ENCODE results near the gene MATN1. TPM values are rescaled to one million over a fixed set of nuclear protein-coding genes. Genes with fewer than 3 reads are reported as not detected.
"Not testable (repeated sequence)": the region's sequence is repeated elsewhere in the genome, so short reads cannot be mapped to it uniquely, and the experiment has no call there.

The MATN1 gene
- total and polyA plus RNA-seq, 2 experiments from 2014 or later, result 0.36 to 1.4 TPM

DNA sequence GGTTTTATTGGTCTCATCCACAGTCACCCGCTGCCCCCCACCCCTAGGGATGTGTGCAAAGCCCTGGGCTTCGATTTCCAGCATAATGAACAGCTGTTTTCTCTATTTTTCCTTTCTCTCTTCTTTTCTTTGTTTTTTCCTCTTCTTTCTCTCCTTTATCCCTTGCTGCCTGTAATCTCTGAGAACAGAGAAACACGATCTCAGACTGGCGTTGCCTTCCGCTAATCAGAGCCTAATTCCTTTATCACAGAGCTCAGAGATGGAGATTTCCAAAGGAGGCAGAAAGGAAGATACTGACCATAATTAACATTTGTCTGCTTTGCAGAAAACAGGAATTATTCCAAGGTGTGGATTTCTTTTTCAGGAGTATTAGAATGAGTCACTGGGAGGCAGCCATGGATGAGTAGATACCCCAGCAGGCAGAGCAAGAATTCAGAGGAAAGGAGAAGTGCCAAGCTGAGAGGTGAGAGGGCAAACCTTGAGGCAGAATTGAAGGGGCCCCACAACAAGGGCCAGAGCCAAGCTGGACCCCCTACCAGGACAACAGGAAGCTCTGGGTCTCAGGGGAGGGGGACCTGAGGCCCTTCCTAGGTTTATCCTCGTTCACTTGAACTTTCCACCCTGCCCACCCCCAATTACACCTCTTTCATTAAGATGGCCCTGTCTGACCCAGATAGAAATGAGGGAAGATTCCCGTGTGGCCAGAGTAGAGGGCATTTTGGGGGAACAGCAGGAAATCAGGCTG lies 33.3 kb downstream of the MATN1 start:
- Histone ChIP-seq H3K27ac (no peak overlapping the region), H3K27me3 (no peaks in the 10 kb centered on the region), H3K9me3 (ENCODE audit: low read depth) (no peaks in the 10 kb centered on the region), H3K4me3 (no peak overlapping the region), H3K4me1 (ENCODE audit: low read depth) (peaks cover 14% of the 10 kb centered on the region), H3K36me3 (no peaks in the 10 kb centered on the region)
- TF ChIP-seq, protein P1, sequence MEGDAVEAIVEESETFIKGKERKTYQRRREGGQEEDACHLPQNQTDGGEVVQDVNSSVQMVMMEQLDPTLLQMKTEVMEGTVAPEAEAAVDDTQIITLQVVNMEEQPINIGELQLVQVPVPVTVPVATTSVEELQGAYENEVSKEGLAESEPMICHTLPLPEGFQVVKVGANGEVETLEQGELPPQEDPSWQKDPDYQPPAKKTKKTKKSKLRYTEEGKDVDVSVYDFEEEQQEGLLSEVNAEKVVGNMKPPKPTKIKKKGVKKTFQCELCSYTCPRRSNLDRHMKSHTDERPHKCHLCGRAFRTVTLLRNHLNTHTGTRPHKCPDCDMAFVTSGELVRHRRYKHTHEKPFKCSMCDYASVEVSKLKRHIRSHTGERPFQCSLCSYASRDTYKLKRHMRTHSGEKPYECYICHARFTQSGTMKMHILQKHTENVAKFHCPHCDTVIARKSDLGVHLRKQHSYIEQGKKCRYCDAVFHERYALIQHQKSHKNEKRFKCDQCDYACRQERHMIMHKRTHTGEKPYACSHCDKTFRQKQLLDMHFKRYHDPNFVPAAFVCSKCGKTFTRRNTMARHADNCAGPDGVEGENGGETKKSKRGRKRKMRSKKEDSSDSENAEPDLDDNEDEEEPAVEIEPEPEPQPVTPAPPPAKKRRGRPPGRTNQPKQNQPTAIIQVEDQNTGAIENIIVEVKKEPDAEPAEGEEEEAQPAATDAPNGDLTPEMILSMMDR (IDR thresholded peaks at IDR 0.05; ENCODE audit: low read depth, low read length), result no peak
- no peak for DNase-seq (ENCODE audit: low read depth in 1 of 2, low spot score in 1 of 2)

GRCh38 chr1:30688920-30689794 lies 34.2 kb downstream of the MATN1 start:
- Histone ChIP-seq H3K27me3 (no peaks in the 10 kb centered on the region), H3K36me3 (no peaks in the 10 kb centered on the region), H3K27ac (no peak overlapping the region), H3K9me3 (ENCODE audit: low read depth) (no peaks in the 10 kb centered on the region), H3K4me1 (ENCODE audit: low read depth) (peaks cover 14% of the 10 kb centered on the region), H3K4me3 (no peak overlapping the region)
- no peak for DNase-seq (ENCODE audit: low read depth in 1 of 2, low spot score in 1 of 2)
- TF ChIP-seq, protein P1 (IDR thresholded peaks at IDR 0.05; ENCODE audit: low read depth, low read length), result no peak

DNA sequence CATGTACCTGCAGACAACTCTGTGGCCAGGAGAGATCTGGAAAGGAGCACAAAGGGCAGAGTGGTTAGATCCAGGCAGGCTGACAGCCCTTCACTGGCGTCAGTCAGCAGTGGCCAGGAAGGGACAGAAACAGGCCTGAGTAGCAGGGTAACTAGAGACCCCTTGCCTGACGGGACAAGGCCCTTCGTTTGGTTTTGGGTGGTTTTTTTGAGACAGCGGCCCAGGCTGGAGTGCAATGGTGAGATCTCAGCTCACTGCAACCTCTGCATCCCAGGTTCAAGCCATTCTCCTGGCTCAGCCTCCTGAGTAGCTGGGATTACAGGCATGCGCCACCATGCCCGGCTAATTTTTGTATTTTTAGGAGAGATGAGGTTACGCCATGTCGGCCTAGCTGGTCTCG lies 34.9 kb downstream of the MATN1 start:
- H3K4me1 ChIP-seq (ENCODE audit: low read depth), result peaks cover 14% of the 10 kb centered on the region
- not testable (repeated sequence) for H3K9me3 ChIP-seq (ENCODE audit: low read depth); H3K4me3 ChIP-seq; H3K36me3 ChIP-seq; DNase-seq (ENCODE audit: low read depth in 1 of 2, low spot score in 1 of 2); H3K27me3 ChIP-seq; H3K27ac ChIP-seq

- no peaks in the 10 kb centered on the region for H3K9me3 ChIP-seq (ENCODE audit: low read depth)
- H3K4me3 ChIP-seq, result no peak overlapping the region
- TF ChIP-seq, protein P1 (IDR thresholded peaks at IDR 0.05; ENCODE audit: low read depth, low read length), result no peak
- DNase-seq (ENCODE audit: low read depth in 1 of 2, low spot score in 1 of 2), result no peak
- no peak overlapping the region for H3K27ac ChIP-seq
- peaks cover 14% of the 10 kb centered on the region for H3K4me1 ChIP-seq (ENCODE audit: low read depth)
- H3K36me3 ChIP-seq, result no peaks in the 10 kb centered on the region
- no peaks in the 10 kb centered on the region for H3K27me3 ChIP-seq
Observed at GRCh38 chr1:30687886-30688285, 35.5 kb downstream of the MATN1 start.

- H3K4me3 ChIP-seq, result no peak overlapping the region
- no peaks in the 10 kb centered on the region for H3K36me3 ChIP-seq
- no peaks in the 10 kb centered on the region for H3K9me3 ChIP-seq (ENCODE audit: low read depth)
- peak overlapping the region; percentile 1 for H3K27ac ChIP-seq
- TF ChIP-seq, protein P1 (IDR thresholded peaks at IDR 0.05; ENCODE audit: low read depth, low read length), result no peak
- peak in 1 of 2 donors; percentile 30 for DNase-seq (ENCODE audit: low read depth in 1 of 2, low spot score in 1 of 2)
- no peaks in the 10 kb centered on the region for H3K27me3 ChIP-seq
- peaks cover 14% of the 10 kb centered on the region for H3K4me1 ChIP-seq (ENCODE audit: low read depth)
Observed at GRCh38 chr1:30686236-30686935, 37.0 kb downstream of the MATN1 start.
